ENCODE data around the gene SHBG.

The SHBG gene

GRCh38 chr17:7650509-7651096 lies 20.7 kb downstream of the SHBG start, which contains the start of gene ATP1B2:
Gene ATP1B2 (plus strand): TSS chr17:7650926. CDS start chr17:7651519, 593 bp downstream.
- no peak for DNase-seq

- DNase-seq: no peak
These were observed 21.2 kb downstream of the SHBG start for GRCh38 chr17:7651097-7651664.

DNA sequence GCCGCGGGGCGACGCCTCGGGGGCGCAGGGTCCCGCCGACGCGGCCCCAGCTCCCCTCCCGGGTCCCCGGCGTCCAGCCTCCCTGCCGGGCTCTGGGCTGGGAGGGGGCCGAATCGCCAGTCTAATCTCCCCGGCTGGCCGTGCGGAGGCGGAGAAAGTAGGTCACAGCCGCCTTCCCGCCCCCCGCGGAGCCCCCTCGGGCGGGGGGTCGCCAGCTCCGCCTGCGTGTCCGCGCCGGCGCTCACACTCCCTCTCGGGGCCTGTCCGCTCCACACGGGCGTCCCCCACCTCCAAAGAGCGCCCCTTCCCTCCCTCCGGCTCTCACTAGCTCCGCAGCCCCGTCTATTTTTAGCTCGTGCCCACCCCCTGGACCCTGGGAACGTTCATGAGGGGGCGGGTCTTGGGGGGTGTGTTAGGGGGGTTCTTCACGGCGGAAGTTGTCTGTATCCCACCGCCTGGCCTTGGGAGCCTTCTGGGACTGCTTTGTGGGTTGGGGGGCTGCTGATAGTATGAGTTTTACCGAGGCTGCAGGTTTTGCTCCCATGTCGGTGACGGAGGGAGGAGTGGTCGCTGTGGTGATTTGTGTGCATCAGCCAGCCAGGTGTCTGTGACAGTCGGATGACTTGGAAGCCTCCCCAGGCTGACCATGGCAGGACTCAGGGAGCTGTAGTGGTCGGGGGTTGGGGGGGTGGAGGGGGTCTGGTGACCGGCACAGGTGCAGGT lies 21.9 kb downstream of the SHBG start:
- no peak for DNase-seq

DNA sequence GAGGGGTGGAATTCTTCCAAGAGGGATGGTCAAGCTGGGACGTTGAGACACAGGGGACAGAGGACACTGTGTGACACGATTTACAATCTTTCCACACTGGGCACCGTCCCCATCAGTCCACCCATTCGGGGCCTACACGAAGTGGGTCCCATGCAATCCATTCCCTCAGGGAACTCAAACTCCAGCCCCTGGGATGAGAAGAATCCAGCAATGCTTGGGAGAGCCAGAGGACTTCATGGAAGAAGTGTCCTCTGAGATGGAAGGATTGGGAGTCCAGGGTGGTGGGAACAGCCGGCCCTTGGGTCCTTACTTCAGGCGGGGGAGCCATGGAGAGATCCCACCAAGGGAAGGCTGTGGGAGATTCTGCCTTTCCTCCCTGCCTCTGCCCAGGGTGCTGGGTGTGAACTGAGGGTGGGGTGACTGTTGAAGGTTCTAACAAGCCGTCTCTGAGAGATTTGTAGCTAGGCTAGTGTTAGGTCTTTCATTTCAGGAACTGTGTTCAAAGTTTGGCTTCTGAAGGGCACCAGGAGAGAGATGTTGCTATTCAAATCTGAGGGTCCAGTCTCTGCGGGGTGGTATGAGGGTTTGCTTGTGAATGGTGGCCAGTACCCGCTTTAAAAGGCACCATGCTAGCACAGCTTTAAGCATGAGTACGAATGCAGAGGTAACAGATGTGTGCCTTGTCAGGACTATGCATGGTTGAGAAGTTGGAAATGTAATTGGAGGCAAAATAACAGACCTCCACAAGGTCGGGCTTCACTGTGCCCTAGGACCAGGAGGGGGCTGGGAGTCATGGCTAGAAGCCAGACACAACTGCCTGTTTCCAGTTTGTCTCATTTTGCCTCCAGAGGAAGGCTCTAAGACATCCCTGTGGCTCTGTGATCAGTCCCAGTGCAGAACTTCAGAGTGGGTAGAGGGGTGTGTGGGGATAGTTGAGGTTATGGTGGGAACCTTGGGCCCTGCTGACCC lies 22.7 kb downstream of the SHBG start:
- DNase-seq: no peak

DNA sequence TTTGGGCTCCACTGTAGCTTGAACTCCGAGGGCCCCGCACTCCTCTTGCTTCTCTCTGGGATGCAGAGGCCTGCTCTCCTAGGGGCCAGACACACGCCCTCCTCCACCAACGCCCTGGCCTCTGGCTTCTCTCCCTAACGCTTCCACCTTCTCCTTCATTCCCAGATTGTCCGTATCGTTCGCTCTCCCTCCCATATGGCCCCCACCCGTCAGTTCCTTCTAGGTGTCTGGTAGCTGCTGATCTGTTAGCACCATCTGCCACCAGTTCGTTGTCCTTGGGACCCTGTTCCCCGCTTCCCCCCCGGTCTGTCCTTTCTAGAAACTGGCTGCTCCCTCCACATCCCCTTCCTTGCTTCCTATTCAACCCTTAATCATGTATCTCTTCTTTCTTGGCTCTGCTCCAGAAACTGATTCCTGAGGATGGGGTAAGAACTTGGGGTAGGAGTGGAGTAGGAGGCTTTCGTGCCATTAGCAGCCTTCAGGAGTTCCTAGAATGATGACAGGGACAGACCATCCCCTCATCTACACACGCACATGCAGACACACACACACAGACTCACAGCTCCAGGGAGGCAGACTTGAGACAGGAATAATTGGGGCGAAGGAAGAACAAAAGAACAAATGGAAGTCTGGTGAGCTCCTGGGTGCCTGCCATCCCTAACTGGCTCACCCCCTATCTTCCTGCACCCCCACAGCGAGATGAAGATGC lies 25.1 kb downstream of the SHBG start:
- DNase-seq: no peak

- no peak for DNase-seq
These were observed 25.6 kb downstream of the SHBG start for GRCh38 chr17:7655541-7655840.

DNA sequence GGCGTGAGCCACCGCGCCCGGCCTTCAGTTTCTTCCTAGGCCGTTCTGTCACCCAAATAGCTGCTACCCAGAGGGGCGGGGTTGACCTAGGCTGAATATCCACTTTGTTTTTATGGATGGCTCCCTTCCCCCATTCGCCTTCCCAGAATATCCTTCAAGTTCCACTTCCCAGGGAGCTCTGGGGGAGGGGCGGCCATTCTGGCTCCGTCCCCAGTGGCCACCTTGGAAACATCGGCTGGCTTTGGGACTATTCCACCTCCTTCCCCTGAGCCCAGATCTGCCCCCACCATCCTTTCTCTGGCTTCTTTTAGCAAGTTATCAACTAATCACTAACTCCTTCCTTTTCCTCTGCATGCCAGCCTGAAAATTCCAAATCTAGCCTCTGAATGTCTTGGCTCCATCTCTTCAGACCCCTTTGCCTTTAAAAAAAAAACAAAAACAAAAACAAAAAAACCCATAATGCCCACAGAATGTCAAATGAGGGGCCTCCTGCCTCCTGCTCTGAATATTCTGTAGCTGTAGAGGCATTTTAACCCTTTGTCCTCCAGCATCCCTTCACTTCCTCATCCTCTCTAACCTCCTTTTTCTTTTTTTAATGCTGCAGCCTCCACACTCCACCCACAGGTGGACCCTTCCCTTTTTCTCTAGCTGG lies 27.1 kb downstream of the SHBG start:
- DNase-seq: no peak

DNA sequence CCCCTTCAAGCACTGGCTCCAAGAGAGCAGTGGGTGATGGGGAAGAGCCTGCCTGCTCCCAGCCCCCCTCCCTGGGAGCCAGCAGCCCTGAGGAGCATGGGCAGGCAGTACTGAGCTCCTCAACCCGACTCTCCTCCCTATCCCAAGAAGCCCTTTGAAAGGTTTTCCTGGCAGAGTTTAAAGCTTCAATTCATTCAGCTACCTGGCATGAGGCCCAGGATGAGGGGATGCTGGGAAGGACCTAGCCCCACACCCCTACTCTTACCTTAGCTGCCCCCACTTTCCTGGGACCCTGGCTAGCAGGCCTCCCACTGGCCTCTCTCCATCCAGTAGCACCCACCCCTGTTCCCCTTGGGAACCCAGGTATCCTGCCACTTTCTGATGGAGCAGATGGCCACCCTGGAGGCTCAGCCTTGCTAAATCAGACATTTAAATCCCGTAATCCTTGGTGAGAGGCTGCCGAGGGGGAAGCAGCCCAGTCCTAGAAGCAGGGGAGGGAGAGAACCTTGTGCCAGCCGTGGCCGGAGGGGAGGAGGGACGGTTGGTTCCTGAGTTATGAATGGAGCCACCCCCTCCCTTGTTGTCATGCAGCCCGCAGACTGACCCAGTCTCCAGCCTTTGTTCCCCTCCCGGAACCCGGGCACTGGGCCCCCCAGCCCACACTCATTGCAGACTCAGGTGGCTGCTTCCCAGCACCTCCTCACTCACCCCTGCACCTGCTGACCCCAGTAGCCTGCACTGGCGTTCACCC lies 37.9 kb downstream of the SHBG start:
- no peak for DNase-seq

GRCh38 chr17:7668482-7668881 lies 38.5 kb downstream of the SHBG start:
- DNase-seq: no peak

DNA sequence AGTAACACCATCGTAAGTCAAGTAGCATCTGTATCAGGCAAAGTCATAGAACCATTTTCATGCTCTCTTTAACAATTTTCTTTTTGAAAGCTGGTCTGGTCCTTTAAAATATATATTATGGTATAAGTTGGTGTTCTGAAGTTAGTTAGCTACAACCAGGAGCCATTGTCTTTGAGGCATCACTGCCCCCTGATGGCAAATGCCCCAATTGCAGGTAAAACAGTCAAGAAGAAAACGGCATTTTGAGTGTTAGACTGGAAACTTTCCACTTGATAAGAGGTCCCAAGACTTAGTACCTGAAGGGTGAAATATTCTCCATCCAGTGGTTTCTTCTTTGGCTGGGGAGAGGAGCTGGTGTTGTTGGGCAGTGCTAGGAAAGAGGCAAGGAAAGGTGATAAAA lies 43.3 kb downstream of the SHBG start:
- no peak for DNase-seq

DNA sequence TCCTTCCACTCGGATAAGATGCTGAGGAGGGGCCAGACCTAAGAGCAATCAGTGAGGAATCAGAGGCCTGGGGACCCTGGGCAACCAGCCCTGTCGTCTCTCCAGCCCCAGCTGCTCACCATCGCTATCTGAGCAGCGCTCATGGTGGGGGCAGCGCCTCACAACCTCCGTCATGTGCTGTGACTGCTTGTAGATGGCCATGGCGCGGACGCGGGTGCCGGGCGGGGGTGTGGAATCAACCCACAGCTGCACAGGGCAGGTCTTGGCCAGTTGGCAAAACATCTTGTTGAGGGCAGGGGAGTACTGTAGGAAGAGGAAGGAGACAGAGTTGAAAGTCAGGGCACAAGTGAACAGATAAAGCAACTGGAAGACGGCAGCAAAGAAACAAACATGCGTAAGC lies 45.0 kb downstream of the SHBG start:
- no peak for DNase-seq

- DNase-seq: no peak
These were observed 46.6 kb downstream of the SHBG start for GRCh38 chr17:7676533-7676932.

DNA sequence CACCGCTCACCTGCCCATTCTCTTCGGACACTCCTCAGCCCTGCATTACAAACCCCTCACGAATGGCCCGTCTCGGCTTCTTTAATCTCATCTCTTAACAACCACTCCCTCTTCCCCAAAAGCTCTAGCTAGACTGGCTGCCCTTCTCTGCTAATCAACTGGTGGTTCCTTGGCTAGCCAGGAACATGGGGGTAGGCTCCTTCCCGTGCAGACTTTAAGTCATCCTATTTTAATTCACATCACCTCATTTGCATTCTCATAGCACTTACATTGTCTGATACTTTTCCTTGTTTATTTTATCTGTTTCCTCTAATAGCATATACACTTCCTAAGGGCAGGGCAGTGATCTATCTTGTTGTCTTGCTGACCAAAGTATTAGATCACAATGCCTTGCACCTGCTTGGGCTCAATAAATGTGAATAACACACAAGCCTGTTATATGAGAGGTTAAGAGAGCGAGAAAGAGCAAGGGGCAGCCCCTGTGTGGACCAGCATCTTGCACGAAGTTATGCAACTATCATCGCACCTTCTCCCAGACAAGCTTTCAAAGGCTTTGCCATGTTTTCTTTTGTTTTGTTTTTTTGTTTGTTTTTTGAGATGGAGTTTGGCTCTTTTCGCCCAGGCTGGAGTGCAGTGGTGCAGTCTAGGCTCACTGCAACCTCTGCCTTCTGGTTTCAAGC lies 47.6 kb downstream of the SHBG start:
- DNase-seq: no peak
